ENCODE measurements around the gene STK25. TPM values are rescaled to one million over a fixed set of nuclear protein-coding genes. Genes with fewer than 3 reads are reported as not detected.

The STK25 gene
- total RNA-seq, 1 donor from 2014 or later = 192 TPM

GRCh38 chr2:241538838-241539615 lies 30.6 kb upstream of the STK25 start:
- Mint-ChIP-seq H3K4me3 (no peak overlapping the region), H3K27me3 (ENCODE audit: low read depth) (peaks cover 20% of the 10 kb centered on the region), H3K9me3 (no peaks in the 10 kb centered on the region), H3K4me1 (peaks cover 9% of the 10 kb centered on the region), H3K36me3 (no peaks in the 10 kb centered on the region), H3K27ac (no peak overlapping the region)
- TF ChIP-seq, protein P1, sequence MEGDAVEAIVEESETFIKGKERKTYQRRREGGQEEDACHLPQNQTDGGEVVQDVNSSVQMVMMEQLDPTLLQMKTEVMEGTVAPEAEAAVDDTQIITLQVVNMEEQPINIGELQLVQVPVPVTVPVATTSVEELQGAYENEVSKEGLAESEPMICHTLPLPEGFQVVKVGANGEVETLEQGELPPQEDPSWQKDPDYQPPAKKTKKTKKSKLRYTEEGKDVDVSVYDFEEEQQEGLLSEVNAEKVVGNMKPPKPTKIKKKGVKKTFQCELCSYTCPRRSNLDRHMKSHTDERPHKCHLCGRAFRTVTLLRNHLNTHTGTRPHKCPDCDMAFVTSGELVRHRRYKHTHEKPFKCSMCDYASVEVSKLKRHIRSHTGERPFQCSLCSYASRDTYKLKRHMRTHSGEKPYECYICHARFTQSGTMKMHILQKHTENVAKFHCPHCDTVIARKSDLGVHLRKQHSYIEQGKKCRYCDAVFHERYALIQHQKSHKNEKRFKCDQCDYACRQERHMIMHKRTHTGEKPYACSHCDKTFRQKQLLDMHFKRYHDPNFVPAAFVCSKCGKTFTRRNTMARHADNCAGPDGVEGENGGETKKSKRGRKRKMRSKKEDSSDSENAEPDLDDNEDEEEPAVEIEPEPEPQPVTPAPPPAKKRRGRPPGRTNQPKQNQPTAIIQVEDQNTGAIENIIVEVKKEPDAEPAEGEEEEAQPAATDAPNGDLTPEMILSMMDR (IDR thresholded peaks at IDR 0.05; ENCODE audit: unreplicated experiment) = no peak
- no peak for DNase-seq (ENCODE audit: low spot score in 2 of 2, unreplicated experiment in 2 of 2)

DNA sequence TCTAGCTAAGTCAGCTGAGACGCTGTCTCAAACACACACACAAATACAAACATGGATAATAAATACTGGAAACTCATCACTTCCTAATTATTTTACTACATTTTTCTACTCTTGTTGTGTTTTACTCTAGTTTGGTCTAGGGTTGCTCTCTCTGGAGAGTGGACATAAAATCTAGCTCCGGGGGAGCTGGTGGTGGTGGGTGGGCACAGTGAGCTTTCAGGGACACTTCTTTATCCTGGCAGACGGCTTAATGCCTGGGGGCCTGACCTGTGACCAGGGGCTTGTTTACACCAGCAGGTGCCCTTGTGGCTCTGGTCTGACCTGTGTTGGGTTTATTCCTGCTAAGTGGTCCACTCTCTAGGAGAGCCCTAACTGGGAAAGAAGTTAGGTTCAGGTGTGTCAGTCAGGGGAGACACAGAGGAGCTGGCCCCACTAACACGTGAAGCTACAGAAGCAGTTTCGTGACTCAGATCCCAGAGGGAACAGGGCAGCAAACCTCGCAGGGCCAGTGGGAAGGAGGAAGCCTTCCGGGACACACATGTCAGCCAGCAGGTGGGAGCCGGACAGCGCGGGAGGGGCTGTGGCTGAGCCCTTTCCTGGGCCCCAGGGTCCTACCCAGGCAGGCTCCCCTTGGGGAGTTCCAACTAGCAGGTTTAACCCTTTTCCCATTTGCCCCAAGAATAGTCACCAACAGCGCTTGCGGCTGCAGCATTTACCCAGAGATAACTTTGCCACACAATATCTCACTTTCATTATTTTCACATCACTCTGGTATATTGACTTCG lies 27.7 kb upstream of the STK25 start:
- H3K4me1 Mint-ChIP-seq = peaks cover 9% of the 10 kb centered on the region
- no peak for DNase-seq (ENCODE audit: low spot score in 2 of 2, unreplicated experiment in 2 of 2)
- TF ChIP-seq, protein P1 (IDR thresholded peaks at IDR 0.05; ENCODE audit: unreplicated experiment) = no peak
- H3K9me3 Mint-ChIP-seq = no peaks in the 10 kb centered on the region
- H3K27me3 Mint-ChIP-seq (ENCODE audit: low read depth) = peaks cover 6% of the 10 kb centered on the region
- no peaks in the 10 kb centered on the region for H3K36me3 Mint-ChIP-seq
- no peak overlapping the region for H3K27ac Mint-ChIP-seq
- no peak overlapping the region for H3K4me3 Mint-ChIP-seq

DNA sequence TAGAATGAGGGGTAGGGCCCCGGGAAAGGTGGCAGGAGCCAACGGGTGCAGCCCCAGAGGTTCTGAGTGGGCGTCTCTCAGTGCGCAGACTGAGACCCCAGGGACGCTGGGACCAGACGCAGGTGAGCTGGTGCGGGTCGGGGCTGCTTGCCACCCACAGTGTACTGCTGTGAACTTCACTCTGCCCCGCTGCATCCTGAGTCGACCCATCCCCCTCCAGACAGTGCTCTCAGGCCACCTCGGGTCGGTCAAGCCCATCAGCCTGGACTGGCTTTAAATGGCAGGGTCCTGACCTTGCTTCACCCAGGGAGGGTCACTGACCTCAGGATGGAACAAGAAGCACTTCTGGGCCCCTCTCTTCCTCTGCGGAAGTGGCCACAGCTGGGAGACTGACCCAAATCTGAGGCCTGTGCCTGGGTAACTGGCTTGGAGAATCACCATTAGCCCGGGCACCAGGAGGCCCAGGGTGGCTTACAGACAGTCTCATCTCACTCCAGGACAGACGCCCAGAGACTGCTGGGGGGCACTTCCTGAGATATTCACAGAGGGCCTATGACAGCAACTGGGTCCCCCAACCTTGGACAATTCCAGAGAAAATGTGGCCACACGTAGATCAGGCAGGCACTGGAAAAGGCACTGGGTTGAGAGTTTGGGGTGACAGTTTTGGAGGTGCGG lies 26.5 kb upstream of the STK25 start:
- Mint-ChIP-seq H3K4me3 (no peak overlapping the region), H3K9me3 (no peaks in the 10 kb centered on the region), H3K27me3 (ENCODE audit: low read depth) (peaks cover 2% of the 10 kb centered on the region), H3K27ac (no peak overlapping the region), H3K4me1 (peaks cover 5% of the 10 kb centered on the region), H3K36me3 (no peaks in the 10 kb centered on the region)
- TF ChIP-seq, protein P1 (IDR thresholded peaks at IDR 0.05; ENCODE audit: unreplicated experiment) = no peak
- no peak for DNase-seq (ENCODE audit: low spot score in 2 of 2, unreplicated experiment in 2 of 2)

- no peak for DNase-seq (ENCODE audit: low spot score in 2 of 2, unreplicated experiment in 2 of 2)
- Mint-ChIP-seq H3K27me3 (ENCODE audit: low read depth) (peaks cover 2% of the 10 kb centered on the region), H3K4me1 (peaks cover 5% of the 10 kb centered on the region), H3K27ac (no peak overlapping the region), H3K9me3 (no peaks in the 10 kb centered on the region), H3K4me3 (no peak overlapping the region), H3K36me3 (no peaks in the 10 kb centered on the region)
- TF ChIP-seq, protein P1 (IDR thresholded peaks at IDR 0.05; ENCODE audit: unreplicated experiment) = no peak
Observed at GRCh38 chr2:241534293-241534692, 25.9 kb upstream of the STK25 start.

- DNase-seq (ENCODE audit: low spot score in 2 of 2, unreplicated experiment in 2 of 2) = no peak
- TF ChIP-seq, protein P1 (IDR thresholded peaks at IDR 0.05; ENCODE audit: unreplicated experiment) = no peak
- Mint-ChIP-seq H3K27me3 (ENCODE audit: low read depth) (no peaks in the 10 kb centered on the region), H3K4me3 (no peak overlapping the region), H3K36me3 (no peaks in the 10 kb centered on the region), H3K4me1 (peaks cover 5% of the 10 kb centered on the region), H3K27ac (no peak overlapping the region), H3K9me3 (no peaks in the 10 kb centered on the region)
Observed at GRCh38 chr2:241532733-241533601, 24.6 kb upstream of the STK25 start.
